Medulla oblongata (tissue), 1 donor: ENCODE data around the gene NR1D1.
A peak's percentile ranks its signal among the peaks of the same experiment; 100 is the strongest.

Experiments used
- DNase-seq: peaks from one replicate; pipeline ENCODE4 v3.0.0-alpha.2; 2015; ENCODE audit errors: extremely low spot score

NR1D1 gene

GRCh38 chr17:40111221-40112128, 11.1 kb upstream of the NR1D1 start:
- DNase-seq, result peak; percentile 96

DNA sequence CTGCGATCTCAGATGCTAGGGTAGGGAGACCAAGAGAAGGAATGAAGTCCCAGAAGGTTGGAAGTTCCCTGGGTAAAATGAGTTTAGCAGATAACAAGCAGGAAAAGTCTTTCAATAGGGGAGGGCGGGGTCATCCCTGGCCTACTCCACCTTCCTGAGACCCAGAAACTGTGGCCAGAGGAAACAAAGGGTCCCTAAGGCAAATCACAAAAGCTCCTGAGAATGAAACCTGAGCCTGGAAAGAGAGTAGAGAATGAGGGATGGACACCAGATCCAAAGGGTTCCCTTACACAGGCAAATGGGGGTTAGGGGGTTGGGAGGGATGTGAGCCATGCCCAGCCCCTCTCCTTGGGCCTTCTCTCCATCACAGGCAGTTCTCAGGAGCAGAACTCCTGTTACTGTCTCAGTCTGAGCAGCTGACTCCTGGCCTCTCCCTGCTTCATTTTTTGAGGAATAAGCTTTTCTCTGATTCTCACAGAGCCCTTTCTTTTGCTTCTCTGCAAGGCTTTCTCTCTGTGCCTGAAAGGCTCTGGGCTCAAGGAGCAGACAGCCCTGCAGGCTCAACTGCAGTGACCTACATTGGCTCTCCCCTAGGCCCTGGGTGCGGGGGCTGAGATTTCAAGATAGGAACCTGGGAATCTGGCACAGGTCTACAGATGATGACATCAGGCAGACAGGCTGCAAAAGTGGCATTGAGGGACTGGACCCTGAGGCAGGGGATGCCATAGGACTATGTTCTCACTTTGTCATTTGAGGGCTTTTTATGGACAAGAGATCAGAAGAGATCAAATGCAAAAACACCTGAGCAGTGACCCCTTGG, 9.8 kb upstream of the NR1D1 start:
- DNase-seq, result no peak

DNA sequence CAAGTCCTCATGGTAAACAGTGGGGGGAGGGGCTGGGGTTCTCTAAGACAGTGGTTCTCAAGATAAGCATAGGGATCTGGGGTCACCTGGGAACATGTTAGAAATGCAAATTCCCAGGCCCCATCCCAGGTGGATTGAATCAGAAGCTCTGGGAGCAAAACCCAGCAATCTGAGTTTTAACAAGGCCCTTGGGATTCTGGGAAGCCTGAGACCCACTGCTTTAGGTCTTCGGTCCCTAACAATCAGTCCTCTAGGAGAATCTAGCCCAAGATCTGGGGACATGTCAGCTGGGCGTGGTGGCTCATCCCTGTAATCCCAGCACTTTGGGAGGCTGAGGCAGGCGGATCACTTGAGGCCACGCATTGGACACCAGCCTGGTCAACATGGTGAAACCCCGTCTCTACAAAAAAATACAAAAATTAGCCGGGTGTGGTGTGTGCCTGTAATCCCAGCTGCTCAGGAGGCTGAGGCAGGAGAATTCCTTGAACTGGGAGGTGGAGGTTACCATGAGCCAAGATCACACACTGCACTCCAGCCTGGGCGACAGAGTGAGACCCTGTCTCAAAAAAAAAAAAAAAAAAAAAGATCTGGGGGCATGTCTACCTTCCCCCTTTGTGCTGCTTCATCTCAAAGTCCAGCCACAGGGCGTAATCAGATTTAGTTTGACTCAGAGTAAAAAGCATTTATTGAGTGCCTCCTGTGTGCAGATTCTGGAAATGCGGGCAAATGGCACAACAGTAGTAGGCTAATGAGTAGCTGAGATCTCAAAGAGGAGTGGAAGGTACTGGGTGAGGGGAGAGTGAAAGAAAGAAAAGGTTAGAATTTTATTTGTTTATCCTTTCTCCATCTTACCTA, 8.8 kb upstream of the NR1D1 start:
- no peak for DNase-seq

DNA sequence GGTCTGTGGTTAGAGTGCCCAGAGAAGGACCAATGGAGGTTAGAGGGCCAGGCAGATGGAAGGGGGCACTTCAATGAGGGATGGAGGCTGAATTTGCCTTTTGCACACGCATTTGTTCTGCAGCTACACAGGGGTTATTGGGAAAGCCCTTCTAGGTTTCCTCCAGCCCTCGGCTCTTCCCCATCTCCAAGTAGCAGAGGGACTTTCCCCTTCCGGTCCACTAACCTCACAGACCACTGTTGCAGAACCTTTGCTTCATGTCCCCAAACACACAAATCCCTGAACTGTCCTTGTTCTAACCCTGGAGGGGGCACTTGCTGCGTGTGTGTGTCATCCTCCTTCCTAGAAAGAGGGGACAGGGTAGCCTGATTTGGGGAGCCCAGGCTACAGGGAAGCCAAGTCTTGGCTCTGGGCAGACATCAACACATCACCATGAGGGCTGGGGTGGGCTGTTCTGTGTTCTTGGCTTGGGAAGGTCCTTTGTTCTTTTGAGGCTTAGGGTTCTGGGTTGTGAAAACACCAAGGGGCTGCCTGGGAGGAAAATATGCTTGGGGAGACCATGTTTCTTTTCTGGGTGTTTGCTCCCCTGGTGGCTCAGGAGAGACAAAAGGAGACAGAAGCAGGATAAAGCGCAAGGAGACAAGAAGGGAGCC, 7.3 kb upstream of the NR1D1 start:
- peak; percentile 56 for DNase-seq

- no peak for DNase-seq
Observed at GRCh38 chr17:40106760-40107521, 6.6 kb upstream of the NR1D1 start.

DNA sequence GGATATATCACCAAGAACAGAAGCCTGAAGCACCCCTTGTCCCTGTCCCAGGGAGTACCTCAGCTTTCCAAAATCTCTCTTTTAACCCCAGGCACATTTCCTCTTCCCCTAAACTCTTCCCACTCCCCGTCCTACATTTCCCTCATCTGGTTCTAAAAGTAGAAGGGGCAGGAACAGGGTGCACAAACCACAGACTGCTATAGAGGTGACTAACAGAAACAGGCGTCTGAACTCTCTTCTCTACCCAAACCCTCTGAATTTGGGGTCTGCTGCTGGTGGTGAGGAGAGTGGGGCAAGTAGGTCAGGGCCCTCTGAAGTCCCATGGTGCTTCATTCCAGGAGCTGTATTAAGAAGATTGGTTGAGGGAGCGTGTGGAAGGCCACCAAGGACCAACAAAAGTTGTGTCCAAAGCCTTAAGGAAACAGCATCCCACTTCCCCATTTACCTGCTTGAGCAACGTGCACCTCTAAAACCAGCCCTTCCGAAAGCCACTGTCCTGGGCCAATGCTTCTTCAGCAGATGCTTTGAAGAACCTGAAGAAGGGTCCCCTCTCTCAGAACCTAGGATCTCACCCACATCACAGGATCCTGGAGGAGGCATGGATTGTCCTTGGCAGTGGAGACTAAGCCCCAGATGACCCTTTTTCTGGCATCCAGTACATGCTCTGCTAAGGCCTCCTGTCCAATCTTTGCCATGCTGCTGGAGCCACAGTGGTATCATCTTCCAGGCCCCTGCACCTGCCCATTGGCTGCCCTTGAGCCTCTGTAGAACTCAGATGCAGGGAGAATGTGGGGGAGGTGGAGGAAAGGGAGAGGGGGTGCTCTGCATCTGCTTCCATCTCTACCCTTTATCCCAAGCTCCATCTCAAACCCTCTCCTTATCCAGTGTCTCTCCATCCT, 5.7 kb upstream of the NR1D1 start:
- DNase-seq, result no peak

GRCh38 chr17:40104594-40105486, 4.5 kb upstream of the NR1D1 start:
- DNase-seq, result no peak

DNA sequence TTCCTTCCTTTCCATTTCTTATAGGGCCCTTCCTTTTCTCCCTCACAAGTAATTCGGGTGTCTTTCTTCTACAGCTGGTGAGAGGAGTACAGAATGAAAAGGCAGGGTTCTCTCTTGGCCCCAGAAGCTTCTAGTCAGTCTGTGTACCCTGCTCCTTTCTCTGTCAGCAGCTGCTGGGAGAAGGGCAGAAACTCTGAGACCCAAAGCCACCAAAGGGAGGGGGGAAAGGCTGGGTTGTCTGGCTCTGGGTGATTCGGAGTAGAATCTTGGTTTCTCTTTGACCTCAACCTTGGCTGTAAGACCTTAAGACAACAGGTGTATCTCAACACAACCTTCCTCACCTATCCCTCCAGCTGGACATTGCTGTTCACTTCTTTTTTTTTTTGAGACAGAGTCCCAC, 3.3 kb upstream of the NR1D1 start:
- no peak for DNase-seq

DNA sequence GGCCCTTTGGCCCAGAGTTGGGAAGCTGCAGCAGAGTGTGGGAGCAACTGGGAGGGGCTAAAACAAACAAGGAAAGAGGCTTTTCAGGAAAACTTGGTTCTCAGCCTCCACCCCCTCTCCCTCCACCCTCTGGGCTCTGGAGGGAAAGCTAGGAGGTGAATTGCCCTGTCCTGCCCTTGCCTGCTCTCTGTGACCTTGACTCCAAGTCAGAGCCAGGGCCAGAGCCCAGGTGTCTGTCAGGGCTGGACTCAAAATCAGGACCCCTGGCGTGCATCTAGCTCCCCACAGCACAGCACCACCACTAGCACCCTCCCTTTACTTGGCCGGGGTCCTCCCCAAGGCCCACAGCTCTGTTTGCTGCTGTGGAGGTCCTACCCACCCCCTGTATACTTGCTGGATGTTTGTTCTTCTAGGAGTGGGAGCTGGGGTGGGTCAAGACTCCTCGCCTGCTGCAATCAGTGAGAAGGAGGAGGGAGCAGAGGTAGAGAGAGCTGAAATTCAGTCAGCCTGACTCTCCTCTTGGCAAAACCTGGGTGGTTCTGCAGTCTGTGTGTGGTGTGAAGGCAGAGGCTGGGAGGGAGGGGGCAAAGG, 2.8 kb upstream of the NR1D1 start:
- DNase-seq, result no peak

DNA sequence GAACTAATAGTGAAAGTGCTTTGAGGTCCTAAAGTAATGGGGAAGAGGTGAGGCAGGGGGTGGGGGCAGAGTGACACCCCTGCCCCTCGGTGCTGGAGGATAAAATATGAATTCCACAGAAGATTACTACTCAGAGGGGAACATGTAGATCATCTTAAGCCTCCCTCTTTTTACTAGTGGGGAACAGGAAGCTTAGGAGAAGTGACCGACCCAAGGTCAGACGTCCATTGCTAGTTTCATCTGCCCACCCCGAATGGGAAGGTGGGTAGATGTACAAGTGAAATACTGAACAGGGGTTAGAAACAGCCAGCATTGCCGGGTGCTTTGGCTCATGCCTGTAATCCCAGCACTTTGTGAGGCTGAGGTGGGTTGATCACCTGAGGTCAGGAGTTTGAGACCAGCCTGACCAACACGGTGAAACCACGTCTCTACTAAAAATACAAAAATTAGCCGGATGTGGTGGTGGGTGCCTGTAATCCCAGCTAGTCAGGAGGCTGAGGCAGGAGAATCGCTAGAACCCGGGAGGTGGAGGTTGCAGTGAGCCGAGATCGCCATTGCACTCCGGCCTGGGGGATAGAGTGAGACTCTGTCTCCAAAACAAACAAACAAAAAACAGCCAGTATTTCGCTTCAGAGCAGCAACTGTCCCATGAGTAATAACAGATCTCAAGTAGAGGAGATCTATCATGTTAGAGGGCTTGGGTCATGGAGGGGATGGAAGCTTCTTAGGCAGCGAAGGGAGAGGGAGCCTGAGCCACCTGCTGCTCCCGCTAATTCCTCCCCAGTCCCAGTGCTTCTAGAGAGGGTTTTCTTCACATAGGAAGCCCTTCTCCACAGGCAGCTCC, 1.2 kb upstream of the NR1D1 start:
- DNase-seq, result no peak

- peak; percentile 98 for DNase-seq
Observed at GRCh38 chr17:40100669-40101366, 429 bp upstream of the NR1D1 start.

DNA sequence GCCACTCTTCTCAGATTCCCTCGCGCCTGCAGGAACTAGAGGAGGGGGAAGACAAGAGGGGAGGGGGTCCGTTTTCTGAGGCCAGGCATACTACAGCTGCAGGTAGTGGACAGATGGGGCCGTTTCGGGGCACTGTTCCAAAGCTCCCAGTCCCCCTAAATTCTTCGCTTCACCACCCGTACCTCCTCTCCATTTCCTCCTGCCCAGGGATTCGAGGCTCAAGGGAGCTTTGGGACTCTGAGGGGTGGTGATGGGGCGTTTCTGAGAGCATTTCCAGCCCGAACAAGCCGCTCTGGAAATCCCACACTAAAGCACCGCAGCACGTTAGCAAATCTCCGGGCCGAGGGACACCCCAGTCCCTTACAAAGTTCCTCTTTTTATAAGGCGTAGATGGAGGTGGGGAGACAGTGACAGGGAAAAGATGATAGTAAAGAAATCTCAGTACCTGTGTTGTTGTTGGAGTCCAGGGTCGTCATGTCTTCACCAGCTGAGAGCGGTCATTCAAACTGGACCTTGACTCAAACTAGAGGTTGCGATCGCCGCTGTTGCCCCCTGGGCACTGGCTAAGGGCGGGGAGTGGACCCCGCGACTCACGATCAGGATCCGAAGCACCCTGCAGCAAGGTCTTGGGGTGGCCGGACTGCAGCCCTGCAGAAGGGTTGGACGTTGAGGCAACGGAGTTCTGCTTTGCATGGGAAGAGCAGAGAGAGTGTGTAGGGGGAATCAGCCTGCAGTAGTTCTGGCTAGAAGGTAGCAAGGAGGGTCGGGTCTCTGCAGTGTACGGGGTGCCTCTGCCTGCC, 570 bp downstream of the NR1D1 start:
- no peak for DNase-seq

DNA sequence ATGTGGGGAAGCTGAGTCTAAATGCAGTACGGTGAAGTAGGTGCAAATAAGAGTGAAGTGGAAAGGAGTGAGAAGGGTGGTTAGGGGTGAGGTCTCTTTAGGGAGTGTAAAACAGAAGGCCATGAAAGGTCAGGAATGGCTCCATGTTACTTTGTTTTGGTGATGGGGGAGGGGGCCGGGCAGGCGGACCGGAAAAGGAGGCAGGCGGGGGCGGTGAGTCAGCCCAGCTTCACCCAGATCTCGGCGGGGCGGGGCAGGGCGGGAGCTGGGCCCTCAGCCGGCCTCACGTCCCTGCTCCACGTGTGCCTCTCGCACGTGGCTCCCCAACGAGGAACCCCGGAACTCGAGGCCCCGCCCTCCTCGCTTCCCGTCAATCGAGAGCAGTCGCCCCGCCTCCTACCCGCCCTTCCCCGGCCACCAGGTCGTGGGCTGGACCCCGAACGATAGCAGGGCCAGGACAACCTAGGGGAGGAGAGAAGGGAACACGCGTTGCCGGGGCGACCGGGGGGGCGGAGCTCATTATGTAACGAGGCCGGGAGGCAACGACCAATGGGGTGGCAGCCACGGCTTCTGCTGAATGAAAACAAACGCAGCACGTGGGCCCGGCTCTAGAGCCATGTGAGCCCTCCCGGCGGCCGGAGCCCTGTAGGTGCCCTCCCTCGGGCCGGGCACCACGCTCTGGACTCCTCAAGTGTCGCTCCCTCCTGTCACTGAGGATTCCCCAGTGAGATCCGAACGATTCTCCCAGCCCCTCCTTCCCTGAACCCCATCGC, 1.4 kb downstream of the NR1D1 start:
- peak; percentile 96 for DNase-seq

DNA sequence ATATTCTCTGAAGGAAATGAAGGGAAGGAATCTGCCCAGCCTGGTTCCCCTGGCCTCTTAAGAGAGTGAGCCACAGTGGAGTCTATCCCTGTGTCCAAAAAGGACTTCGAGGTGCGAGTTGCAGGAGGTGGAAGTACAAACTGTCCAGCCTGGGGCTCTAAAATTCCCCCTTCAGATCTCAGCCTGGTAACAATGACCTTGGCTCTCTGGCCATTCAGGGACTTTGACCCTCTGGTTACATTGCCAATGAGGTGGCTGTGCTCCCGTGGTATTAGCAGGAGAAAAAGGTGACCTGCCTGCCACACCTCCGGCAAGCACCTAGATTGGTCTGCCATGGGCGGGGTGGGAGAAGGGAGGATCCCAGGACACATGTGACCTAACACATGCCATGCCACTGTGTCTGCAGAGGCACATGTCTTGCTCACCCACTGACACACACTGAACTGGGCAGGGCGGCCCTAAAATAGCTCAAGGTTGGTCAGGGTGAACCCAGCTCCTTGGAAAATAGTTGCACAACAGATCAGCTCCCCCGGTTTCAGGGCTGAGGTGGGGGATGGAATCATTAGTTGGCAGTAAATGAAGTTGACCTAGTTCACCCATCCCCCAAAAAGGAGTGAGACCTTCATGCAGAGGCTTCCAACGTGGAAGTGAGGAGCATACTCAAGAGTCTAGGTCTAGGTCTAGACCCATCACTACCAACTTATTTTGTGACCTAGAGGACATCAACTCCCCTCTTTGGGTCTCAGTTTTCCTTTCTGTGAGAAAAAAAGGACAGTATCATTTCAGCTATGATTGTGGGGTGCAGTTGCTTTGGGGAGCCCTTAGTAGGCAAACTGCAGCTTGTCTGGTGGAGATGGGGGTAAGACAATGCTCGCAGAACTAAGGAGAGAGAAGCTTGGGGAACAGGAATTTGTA, 2.2 kb downstream of the NR1D1 start:
- DNase-seq, result no peak
